ENCODE results near the gene BAK1.

- TF ChIP-seq TCF12 (IDR thresholded peaks at IDR 0.05) (no peak), TCF12 (CRISPR knock-in tag; IDR thresholded peaks at IDR 0.05) (no peak), SIN3B (IDR thresholded peaks at IDR 0.05; ENCODE audit: low read length) (no peak), GLI4 (CRISPR knock-in tag; IDR thresholded peaks at IDR 0.05; ENCODE audit: borderline replicate concordance) (no peak)
Observed at GRCh38 chr6:33592595-33593413, 12.7 kb upstream of the BAK1 start.

All from HepG2 (cell line).